WTC11 (cell line): ENCODE results near the gene BCL11A. TPM values are rescaled to one million over a fixed set of nuclear protein-coding genes. Genes with fewer than 3 reads are reported as not detected.
A peak's percentile ranks its signal among the peaks of the same experiment; 100 is the strongest.

Experiments
- ATAC-seq: fragments of 200-7000 bp; cut with Tn5 transposase; 2 replicates; pipeline ENCODE4 v1.10.0; 2021; ENCODE audit warnings: mild to moderate bottlenecking, moderate library complexity
- CTCF ChIA-PET: fragments of 300-600 bp; sonication (Branson Sonifier 250); formaldehyde crosslinking; loops from one replicate; lab custom pipeline; 2021; ENCODE audit warnings: antibody characterized with exemption; lab: Charles Lee
- POLR2A ChIA-PET: fragments of 350-600 bp; sonication (Branson Sonifier 250); formaldehyde crosslinking; loops from one replicate; lab custom pipeline; 2021; ENCODE audit warnings: antibody characterized with exemption; lab: Charles Lee
- DNase-seq: peaks from one replicate; pipeline ENCODE4 v3.0.0; 2021; ENCODE audit warnings: low spot score
- H3K27ac Mint-ChIP-seq: 2 replicates; pipeline ENCODE4 v1.8.0; 2021; ENCODE audit warnings: mixed read lengths
- H3K27me3 Mint-ChIP-seq: 2 replicates; pipeline ENCODE4 v1.8.0; 2021; ENCODE audit warnings: low read depth, mild to moderate bottlenecking, moderate library complexity, mixed read lengths
- H3K36me3 Mint-ChIP-seq: 2 replicates; pipeline ENCODE4 v1.8.0; 2021; ENCODE audit warnings: mixed read lengths
- H3K4me1 Mint-ChIP-seq: 2 replicates; pipeline ENCODE4 v1.8.0; 2022; ENCODE audit warnings: mixed read lengths
- H3K4me3 Mint-ChIP-seq: 2 replicates; pipeline ENCODE4 v1.8.0; 2021; ENCODE audit warnings: mild to moderate bottlenecking, moderate library complexity, mixed read lengths
- H3K9me3 Mint-ChIP-seq: 2 replicates; pipeline ENCODE4 v1.8.0; 2021; ENCODE audit warnings: mixed read lengths
- ESRRA ChIP-seq: sonication (generic); formaldehyde crosslinking; IDR thresholded peaks from 2 replicates; pipeline ENCODE4 v1.8.1; 2022; ENCODE audit warnings: mild to moderate bottlenecking, missing genetic modification reagents, borderline replicate concordance
- GABPB1 ChIP-seq: sonication (generic); formaldehyde crosslinking; IDR thresholded peaks from 2 replicates; pipeline ENCODE4 v1.8.1; 2023; ENCODE audit warnings: mild to moderate bottlenecking, missing genetic modification reagents
- GTF2I ChIP-seq: fragments of 250-450 bp; sonication (Bioruptor Pico); conservative IDR thresholded peaks from 2 replicates; pipeline ENCODE4 v1.4.0; 2021; ENCODE audit warnings: mild to moderate bottlenecking
- MXD4 ChIP-seq: fragments of 250-450 bp; sonication (Bioruptor Pico); IDR thresholded peaks from 2 replicates; pipeline ENCODE4 v1.8.0; 2021; ENCODE audit warnings: mild to moderate bottlenecking, moderate library complexity, borderline replicate concordance
- NFE2L1 ChIP-seq: sonication (generic); formaldehyde crosslinking; IDR thresholded peaks from 2 replicates; pipeline ENCODE4 v1.8.1; 2023; ENCODE audit warnings: missing genetic modification reagents
- NFYB ChIP-seq: sonication (generic); formaldehyde crosslinking; conservative IDR thresholded peaks from 2 replicates; pipeline ENCODE4 v1.8.0; 2022; ENCODE audit warnings: low read depth, missing genetic modification reagents
- NR1H2 ChIP-seq: sonication (generic); formaldehyde crosslinking; IDR thresholded peaks from 2 replicates; pipeline ENCODE4 v1.9.0; 2021; ENCODE audit warnings: mild to moderate bottlenecking, moderate library complexity, missing genetic modification reagents
- PRDM15 ChIP-seq: sonication (generic); formaldehyde crosslinking; IDR thresholded peaks from 2 replicates; pipeline ENCODE4 v1.8.0; 2022; ENCODE audit warnings: missing genetic modification reagents
- PRRX2 ChIP-seq: fragments of 250-450 bp; sonication (Bioruptor Pico); IDR thresholded peaks from 2 replicates; pipeline ENCODE4 v1.8.0; 2021; ENCODE audit warnings: mild to moderate bottlenecking
- RORB ChIP-seq: fragments of 250-450 bp; sonication (Bioruptor Pico); IDR thresholded peaks from 2 replicates; pipeline ENCODE4 v1.9.0; 2021; ENCODE audit warnings: mild to moderate bottlenecking
- SMAD3 ChIP-seq: sonication (generic); formaldehyde crosslinking; IDR thresholded peaks from 2 replicates; pipeline ENCODE4 v1.8.0; 2022; ENCODE audit warnings: missing genetic modification reagents, mild to moderate bottlenecking, borderline replicate concordance
- TEAD1 ChIP-seq: sonication (generic); formaldehyde crosslinking; IDR thresholded peaks from 2 replicates; pipeline ENCODE4 v1.8.0; 2022; ENCODE audit warnings: mild to moderate bottlenecking, missing genetic modification reagents
- ZMAT4 ChIP-seq: fragments of 250-450 bp; sonication (Bioruptor Pico); IDR thresholded peaks from 2 replicates; pipeline ENCODE4 v1.9.0; 2021; ENCODE audit warnings: mild to moderate bottlenecking
- ZNF263 ChIP-seq: sonication (generic); formaldehyde crosslinking; IDR thresholded peaks from 2 replicates; pipeline ENCODE4 v1.8.1; 2022; ENCODE audit warnings: low read depth, mild to moderate bottlenecking, moderate library complexity, missing genetic modification reagents
- ZNF532 ChIP-seq: fragments of 250-450 bp; sonication (Bioruptor Pico); IDR thresholded peaks from 2 replicates; pipeline ENCODE4 v1.9.0; 2021; ENCODE audit warnings: mild to moderate bottlenecking, borderline replicate concordance
- total RNA-seq: library from RNA; stranded (reverse); gene quantifications from 3 replicates; pipeline ENCODE4 v1.2.3, GENCODE V29; 2021
- TF ChIP-seq, protein P1 (sequence below): sonication (generic); formaldehyde crosslinking; IDR thresholded peaks from 2 replicates; pipeline ENCODE4 v1.8.0; 2022; ENCODE audit warnings: mild to moderate bottlenecking, missing genetic modification reagents
- TF ChIP-seq, protein P2 (sequence below): sonication (generic); formaldehyde crosslinking; IDR thresholded peaks from 2 replicates; pipeline ENCODE4 v1.8.1; 2022; ENCODE audit warnings: mild to moderate bottlenecking, missing genetic modification reagents, moderate library complexity, borderline replicate concordance
- TF ChIP-seq, protein P3 (sequence below): fragments of 250-450 bp; sonication (Bioruptor Pico); IDR thresholded peaks from 2 replicates; pipeline ENCODE4 v2.1.2; 2022; ENCODE audit warnings: mild to moderate bottlenecking, moderate library complexity
- TF ChIP-seq, protein P4 (sequence below): sonication (generic); formaldehyde crosslinking; IDR thresholded peaks from 2 replicates; pipeline ENCODE4 v1.8.0; 2023; ENCODE audit warnings: mild to moderate bottlenecking, missing genetic modification reagents

Gene BCL11A
- total RNA-seq, 1 experiment from 2014 or later, result 53.2 TPM

DNA sequence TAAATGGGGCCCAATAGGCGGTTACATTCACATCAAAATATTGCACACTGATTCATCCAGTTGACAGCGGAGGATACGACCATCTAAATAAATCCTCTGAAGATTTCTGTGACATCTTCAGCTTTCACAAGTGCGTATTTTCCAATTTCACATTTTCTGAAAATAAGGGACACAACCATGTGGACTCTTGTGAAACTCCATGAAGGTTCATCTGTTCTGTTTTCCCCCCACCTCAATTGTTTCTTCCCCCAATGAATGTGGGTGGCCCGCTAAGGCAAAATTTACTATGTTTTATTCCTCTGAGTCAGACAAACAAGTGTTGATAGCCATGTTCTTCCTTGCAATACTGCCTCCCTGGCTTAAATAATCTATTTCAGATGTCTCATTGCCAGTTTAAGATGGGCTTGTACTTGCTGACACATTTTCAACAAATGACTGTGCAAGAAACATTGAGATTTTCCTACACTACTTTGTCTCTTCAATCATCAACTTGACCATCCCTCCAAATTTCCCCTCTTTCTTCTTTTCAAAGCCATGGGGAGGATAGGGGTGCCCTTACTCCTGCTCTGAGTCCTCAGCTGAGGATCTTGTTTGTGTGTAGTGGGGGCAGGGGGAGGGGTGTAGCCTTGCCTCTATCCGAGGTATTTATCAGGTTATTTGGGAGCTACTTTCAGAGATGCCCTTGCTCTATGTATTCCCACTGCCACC is 78.2 kb downstream of the BCL11A start:
- ATAC-seq (no peak), DNase-seq (no peak)
- ChIA-PET POLR2A (interaction anchor here (0.9 kb wide), 1 partner anchor 24 kb away, joined by 3 read pairs; no protein-coding TSS in a partner anchor), CTCF (interaction anchor here (1.0 kb wide), 1 partner anchor 15 kb away, joined by 8 read pairs; no protein-coding TSS in a partner anchor)
- Mint-ChIP-seq H3K36me3 (no peaks in the 10 kb centered on the region; the same call in 1 of the 2 replicates), H3K27me3 (peaks cover 50% of the 10 kb centered on the region), H3K9me3 (no peaks in the 10 kb centered on the region), H3K27ac (no peak overlapping the region), H3K4me3 (peak overlapping the region; percentile 32; the same call in 1 of the 2 replicates), H3K4me1 (peaks cover 96% of the 10 kb centered on the region)
- TF ChIP-seq SMAD3 (CRISPR knock-in tag) (no peak), NR1H2 (no peak), MXD4 (CRISPR knock-in tag) (no peak), ZMAT4 (no peak), RORB (CRISPR knock-in tag) (no peak), ESRRA (CRISPR knock-in tag) (no peak), ZNF263 (no peak)

GRCh38 chr2:60474301-60474700 is 79.2 kb downstream of the BCL11A start:
- DNase-seq, result no peak
- CTCF ChIA-PET, result interaction anchor here (0.7 to 1.0 kb wide), 2 partner anchors 87 to 108 kb away, joined by 3 read pairs; no protein-coding TSS in a partner anchor
- H3K9me3 Mint-ChIP-seq, result no peaks in the 10 kb centered on the region
- H3K36me3 Mint-ChIP-seq, result no peaks in the 10 kb centered on the region; the same call in 1 of the 2 replicates
- no peak overlapping the region for H3K27ac Mint-ChIP-seq
- H3K27me3 Mint-ChIP-seq, result peaks cover 47% of the 10 kb centered on the region
- no peak for ATAC-seq
- POLR2A ChIA-PET, result no interaction called here
- peak overlapping the region; percentile 32 for H3K4me3 Mint-ChIP-seq
- H3K4me1 Mint-ChIP-seq, result peaks cover 99% of the 10 kb centered on the region
- TF ChIP-seq GTF2I (CRISPR knock-in tag), result no peak
- no peak for TF ChIP-seq TEAD1 (CRISPR knock-in tag)
- TF ChIP-seq GABPB1 (CRISPR knock-in tag), result no peak
- TF ChIP-seq NFYB (CRISPR knock-in tag), result no peak
- TF ChIP-seq PRDM15 (CRISPR knock-in tag), result no peak
- no peak for TF ChIP-seq ZNF263
- TF ChIP-seq PRRX2 (CRISPR knock-in tag), result no peak
- no peak for TF ChIP-seq RORB (CRISPR knock-in tag)
- TF ChIP-seq NFE2L1 (CRISPR knock-in tag), result no peak
- no peak for TF ChIP-seq ZNF532 (CRISPR knock-in tag)
- TF ChIP-seq, protein P1, sequence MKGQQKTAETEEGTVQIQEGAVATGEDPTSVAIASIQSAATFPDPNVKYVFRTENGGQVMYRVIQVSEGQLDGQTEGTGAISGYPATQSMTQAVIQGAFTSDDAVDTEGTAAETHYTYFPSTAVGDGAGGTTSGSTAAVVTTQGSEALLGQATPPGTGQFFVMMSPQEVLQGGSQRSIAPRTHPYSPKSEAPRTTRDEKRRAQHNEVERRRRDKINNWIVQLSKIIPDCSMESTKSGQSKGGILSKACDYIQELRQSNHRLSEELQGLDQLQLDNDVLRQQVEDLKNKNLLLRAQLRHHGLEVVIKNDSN (CRISPR knock-in tag), result no peak
- TF ChIP-seq, protein P2, sequence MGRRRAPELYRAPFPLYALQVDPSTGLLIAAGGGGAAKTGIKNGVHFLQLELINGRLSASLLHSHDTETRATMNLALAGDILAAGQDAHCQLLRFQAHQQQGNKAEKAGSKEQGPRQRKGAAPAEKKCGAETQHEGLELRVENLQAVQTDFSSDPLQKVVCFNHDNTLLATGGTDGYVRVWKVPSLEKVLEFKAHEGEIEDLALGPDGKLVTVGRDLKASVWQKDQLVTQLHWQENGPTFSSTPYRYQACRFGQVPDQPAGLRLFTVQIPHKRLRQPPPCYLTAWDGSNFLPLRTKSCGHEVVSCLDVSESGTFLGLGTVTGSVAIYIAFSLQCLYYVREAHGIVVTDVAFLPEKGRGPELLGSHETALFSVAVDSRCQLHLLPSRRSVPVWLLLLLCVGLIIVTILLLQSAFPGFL (CRISPR knock-in tag), result no peak
- TF ChIP-seq, protein P3, sequence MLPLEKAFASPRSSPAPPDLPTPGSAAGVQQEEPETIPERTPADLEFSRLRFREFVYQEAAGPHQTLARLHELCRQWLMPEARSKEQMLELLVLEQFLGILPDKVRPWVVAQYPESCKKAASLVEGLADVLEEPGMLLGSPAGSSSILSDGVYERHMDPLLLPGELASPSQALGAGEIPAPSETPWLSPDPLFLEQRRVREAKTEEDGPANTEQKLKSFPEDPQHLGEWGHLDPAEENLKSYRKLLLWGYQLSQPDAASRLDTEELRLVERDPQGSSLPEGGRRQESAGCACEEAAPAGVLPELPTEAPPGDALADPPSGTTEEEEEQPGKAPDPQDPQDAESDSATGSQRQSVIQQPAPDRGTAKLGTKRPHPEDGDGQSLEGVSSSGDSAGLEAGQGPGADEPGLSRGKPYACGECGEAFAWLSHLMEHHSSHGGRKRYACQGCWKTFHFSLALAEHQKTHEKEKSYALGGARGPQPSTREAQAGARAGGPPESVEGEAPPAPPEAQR (CRISPR knock-in tag), result no peak
- TF ChIP-seq, protein P4, sequence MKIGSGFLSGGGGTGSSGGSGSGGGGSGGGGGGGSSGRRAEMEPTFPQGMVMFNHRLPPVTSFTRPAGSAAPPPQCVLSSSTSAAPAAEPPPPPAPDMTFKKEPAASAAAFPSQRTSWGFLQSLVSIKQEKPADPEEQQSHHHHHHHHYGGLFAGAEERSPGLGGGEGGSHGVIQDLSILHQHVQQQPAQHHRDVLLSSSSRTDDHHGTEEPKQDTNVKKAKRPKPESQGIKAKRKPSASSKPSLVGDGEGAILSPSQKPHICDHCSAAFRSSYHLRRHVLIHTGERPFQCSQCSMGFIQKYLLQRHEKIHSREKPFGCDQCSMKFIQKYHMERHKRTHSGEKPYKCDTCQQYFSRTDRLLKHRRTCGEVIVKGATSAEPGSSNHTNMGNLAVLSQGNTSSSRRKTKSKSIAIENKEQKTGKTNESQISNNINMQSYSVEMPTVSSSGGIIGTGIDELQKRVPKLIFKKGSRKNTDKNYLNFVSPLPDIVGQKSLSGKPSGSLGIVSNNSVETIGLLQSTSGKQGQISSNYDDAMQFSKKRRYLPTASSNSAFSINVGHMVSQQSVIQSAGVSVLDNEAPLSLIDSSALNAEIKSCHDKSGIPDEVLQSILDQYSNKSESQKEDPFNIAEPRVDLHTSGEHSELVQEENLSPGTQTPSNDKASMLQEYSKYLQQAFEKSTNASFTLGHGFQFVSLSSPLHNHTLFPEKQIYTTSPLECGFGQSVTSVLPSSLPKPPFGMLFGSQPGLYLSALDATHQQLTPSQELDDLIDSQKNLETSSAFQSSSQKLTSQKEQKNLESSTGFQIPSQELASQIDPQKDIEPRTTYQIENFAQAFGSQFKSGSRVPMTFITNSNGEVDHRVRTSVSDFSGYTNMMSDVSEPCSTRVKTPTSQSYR (CRISPR knock-in tag), result no peak
